Heart left ventricle (tissue), 13 donors: ENCODE measurements around the gene EPG5.

Experiments
- POLR2A ChIP-seq, 2 donors: fragments of 450-650 bp; IDR thresholded peaks; one replicate each; pipeline ENCODE4 v1.6.1; 2017; ENCODE audit warnings: antibody characterized with exemption in 2 of 2, mild to moderate bottlenecking in 2 of 2, moderate library complexity in 2 of 2
- TF ChIP-seq, protein P1 (sequence below), 12 donors: fragments of 200-600 bp; sonication (generic) in 4 of 12; IDR thresholded peaks; one replicate each; pipeline versions ENCODE4 v1.5.0 to v1.8.0; 2018 to 2022; ENCODE audit warnings: antibody characterized with exemption in 12 of 12, mild to moderate bottlenecking in 5 of 12
- donor health status: ischemic (EF 13 %, LVEDD 7.1; RV severe dilation, severe dysfunction).
- donor health status: DM: no; HTN: yes; CAD: no.
- donor health status: DM: no; HTN: no; CAD: no.
- donor health status: ischemic (EF 25% LVEDD 6.9; RV normal size, moderate dysfunction).
- donor health status: ischemic (EF 25% LVEDD 5.7; RV mildly dilated, moderate dysfunction).
- donor health status: ischemic (EF 35%, LVEDD 5.7; RV mildly dilated, moderate dysfunction).
- donor health status: nonischemic (EF 11% LVEDD 7.7; RV severe dilation, severe dysfunction).
- donor health status: DM: yes; HTN: yes; CAD: no.
- donor health status: PGD.
- donor health status: ischemic (EF 29% LVEDD 5.4; RV normal size, mild dysfunction).
- donor health status: nonischemic (EF 23%, LVEDD 6.1; RV moderate dilation, normal function).

DNA sequence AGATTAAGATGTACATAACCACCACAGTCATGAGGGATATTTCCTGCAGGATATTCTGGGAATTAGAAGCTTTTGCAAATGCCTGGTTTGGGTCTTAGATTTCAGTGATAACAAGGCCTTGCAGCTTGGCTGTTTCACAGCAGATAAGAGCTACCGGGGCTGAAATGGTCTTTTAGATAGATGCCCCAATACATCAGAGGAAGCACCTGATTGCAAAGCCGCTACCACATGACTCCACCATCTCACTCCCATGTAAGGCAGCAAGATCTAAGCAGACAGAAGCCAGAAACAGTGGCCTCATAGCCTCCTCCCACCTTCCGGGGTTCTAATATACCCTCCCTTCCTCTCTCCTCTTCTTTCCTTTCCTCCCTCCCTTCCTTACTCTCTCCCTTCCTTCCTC lies 31.1 kb upstream of the EPG5 start:
- TF ChIP-seq, protein P1, sequence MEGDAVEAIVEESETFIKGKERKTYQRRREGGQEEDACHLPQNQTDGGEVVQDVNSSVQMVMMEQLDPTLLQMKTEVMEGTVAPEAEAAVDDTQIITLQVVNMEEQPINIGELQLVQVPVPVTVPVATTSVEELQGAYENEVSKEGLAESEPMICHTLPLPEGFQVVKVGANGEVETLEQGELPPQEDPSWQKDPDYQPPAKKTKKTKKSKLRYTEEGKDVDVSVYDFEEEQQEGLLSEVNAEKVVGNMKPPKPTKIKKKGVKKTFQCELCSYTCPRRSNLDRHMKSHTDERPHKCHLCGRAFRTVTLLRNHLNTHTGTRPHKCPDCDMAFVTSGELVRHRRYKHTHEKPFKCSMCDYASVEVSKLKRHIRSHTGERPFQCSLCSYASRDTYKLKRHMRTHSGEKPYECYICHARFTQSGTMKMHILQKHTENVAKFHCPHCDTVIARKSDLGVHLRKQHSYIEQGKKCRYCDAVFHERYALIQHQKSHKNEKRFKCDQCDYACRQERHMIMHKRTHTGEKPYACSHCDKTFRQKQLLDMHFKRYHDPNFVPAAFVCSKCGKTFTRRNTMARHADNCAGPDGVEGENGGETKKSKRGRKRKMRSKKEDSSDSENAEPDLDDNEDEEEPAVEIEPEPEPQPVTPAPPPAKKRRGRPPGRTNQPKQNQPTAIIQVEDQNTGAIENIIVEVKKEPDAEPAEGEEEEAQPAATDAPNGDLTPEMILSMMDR (IDR thresholded peaks at IDR 0.05): no peak
- no peak for TF ChIP-seq POLR2A (IDR thresholded peaks at IDR 0.05)
